MM.1S (cell line): ENCODE data around the gene HS6ST1.

ENCODE experiments used
- DNase-seq: peaks from one replicate; pipeline ENCODE4 v3.0.0-alpha.2; 2015
- H2AFZ ChIP-seq: fragments of 300-600 bp; sonication (generic); 2 replicates; pipeline ENCODE4 v1.6.0; 2016; ENCODE audit warnings: antibody characterized with exemption, low read length
- H3F3A ChIP-seq: fragments of 300-600 bp; sonication (generic); 2 replicates; pipeline ENCODE4 v1.6.1; 2016; ENCODE audit warnings: mild to moderate bottlenecking, antibody characterized with exemption, low read length, moderate library complexity, mixed read lengths; ENCODE audit not compliant: insufficient read depth
- H3K27ac ChIP-seq: fragments of 300-600 bp; sonication (generic); 2 replicates; pipeline ENCODE4 v1.5.1; 2016; ENCODE audit warnings: mild to moderate bottlenecking, low read length
- H3K27me3 ChIP-seq: fragments of 300-600 bp; sonication (generic); replicated peaks from 2 replicates; pipeline ENCODE4 v1.6.0; 2016; ENCODE audit warnings: low read length; ENCODE audit not compliant: insufficient read depth
- H3K36me3 ChIP-seq: fragments of 300-600 bp; sonication (generic); replicated peaks from 2 replicates; pipeline ENCODE4 v1.6.1; 2016; ENCODE audit warnings: mild to moderate bottlenecking, low read length, mixed read lengths; ENCODE audit not compliant: insufficient read depth
- H3K4me1 ChIP-seq: fragments of 300-600 bp; sonication (generic); 2 replicates; pipeline ENCODE4 v1.6.1; 2016; ENCODE audit warnings: low read length, mixed read lengths
- H3K4me2 ChIP-seq: fragments of 300-600 bp; sonication (generic); 2 replicates; pipeline ENCODE4 v1.6.0; 2016; ENCODE audit warnings: low read depth, low read length
- H3K4me3 ChIP-seq: fragments of 300-600 bp; sonication (generic); 2 replicates; pipeline ENCODE4 v1.5.1; 2016; ENCODE audit warnings: low read length, mixed read lengths
- H3K79me2 ChIP-seq: fragments of 300-600 bp; sonication (generic); 2 replicates; pipeline ENCODE4 v1.6.1; 2016; ENCODE audit warnings: mixed run types, low read length, mixed read lengths
- H3K9ac ChIP-seq: fragments of 300-600 bp; sonication (generic); 2 replicates; pipeline ENCODE4 v1.6.1; 2016; ENCODE audit warnings: low read length, mixed read lengths
- H3K9me2 ChIP-seq: fragments of 300-600 bp; sonication (generic); replicated peaks from 2 replicates; pipeline ENCODE4 v1.6.1; 2016; ENCODE audit warnings: mild to moderate bottlenecking, low read length, mixed read lengths; ENCODE audit not compliant: insufficient read depth
- H3K9me3 ChIP-seq: fragments of 300-600 bp; sonication (generic); replicated peaks from 2 replicates; pipeline ENCODE4 v1.6.1; 2016; ENCODE audit warnings: mild to moderate bottlenecking, low read length, mixed read lengths; ENCODE audit not compliant: insufficient read depth
- H4K20me1 ChIP-seq: fragments of 300-600 bp; sonication (generic); 2 replicates; pipeline ENCODE4 v1.6.1; 2016; ENCODE audit warnings: mild to moderate bottlenecking, low read length, moderate library complexity, mixed read lengths; ENCODE audit not compliant: insufficient read depth
- EZH2 ChIP-seq: fragments of 300-600 bp; sonication (generic); optimal IDR thresholded peaks from 2 replicates; pipeline ENCODE3; 2017; ENCODE audit warnings: low read depth, mild to moderate bottlenecking, antibody characterized with exemption, low read length, mixed read lengths
- EZH2phosphoT487 ChIP-seq: fragments of 300-600 bp; sonication (generic); IDR thresholded peaks from 2 replicates; pipeline ENCODE4 v1.6.1; 2018; ENCODE audit warnings: antibody characterized with exemption, low read length
- TF ChIP-seq, protein P1 (sequence below): fragments of 300-600 bp; sonication (generic); IDR thresholded peaks from 2 replicates; pipeline ENCODE4 v1.5.1; 2016; ENCODE audit warnings: antibody characterized with exemption, low read length, mixed read lengths

The HS6ST1 gene

DNA sequence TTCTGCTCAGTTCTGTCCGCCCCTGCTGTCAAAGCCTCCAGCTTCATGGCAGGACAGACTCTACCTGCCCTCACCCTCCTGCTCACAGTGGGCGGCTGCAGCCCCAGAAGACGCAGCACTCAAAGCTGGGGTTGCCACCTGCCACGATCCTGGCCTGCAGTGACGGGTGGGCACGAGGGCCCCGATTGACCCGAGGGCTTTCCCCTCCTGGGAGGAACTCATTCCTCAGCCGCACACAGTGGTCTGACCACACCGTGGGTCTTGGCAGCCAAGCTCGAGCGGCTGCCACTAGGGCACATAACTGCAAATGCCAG lies 47.1 kb downstream of the HS6ST1 start:
- no peak overlapping the region for H3K4me3 ChIP-seq
- no peak overlapping the region for H3K9ac ChIP-seq
- H3K4me1 ChIP-seq: no peaks in the 10 kb centered on the region
- H4K20me1 ChIP-seq: no peaks in the 10 kb centered on the region
- H3K9me2 ChIP-seq: no peaks in the 10 kb centered on the region
- no peak overlapping the region for H3K27ac ChIP-seq
- no peaks in the 10 kb centered on the region for H3F3A ChIP-seq
- no peak for TF ChIP-seq EZH2phosphoT487
- no peak for TF ChIP-seq EZH2
- TF ChIP-seq, protein P1, sequence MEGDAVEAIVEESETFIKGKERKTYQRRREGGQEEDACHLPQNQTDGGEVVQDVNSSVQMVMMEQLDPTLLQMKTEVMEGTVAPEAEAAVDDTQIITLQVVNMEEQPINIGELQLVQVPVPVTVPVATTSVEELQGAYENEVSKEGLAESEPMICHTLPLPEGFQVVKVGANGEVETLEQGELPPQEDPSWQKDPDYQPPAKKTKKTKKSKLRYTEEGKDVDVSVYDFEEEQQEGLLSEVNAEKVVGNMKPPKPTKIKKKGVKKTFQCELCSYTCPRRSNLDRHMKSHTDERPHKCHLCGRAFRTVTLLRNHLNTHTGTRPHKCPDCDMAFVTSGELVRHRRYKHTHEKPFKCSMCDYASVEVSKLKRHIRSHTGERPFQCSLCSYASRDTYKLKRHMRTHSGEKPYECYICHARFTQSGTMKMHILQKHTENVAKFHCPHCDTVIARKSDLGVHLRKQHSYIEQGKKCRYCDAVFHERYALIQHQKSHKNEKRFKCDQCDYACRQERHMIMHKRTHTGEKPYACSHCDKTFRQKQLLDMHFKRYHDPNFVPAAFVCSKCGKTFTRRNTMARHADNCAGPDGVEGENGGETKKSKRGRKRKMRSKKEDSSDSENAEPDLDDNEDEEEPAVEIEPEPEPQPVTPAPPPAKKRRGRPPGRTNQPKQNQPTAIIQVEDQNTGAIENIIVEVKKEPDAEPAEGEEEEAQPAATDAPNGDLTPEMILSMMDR: no peak
- H3K9me3 ChIP-seq: no peaks in the 10 kb centered on the region
- H3K27me3 ChIP-seq: no peaks in the 10 kb centered on the region
- peaks cover 27% of the 10 kb centered on the region for H3K79me2 ChIP-seq
- no peak for DNase-seq
- no peak overlapping the region for H3K4me2 ChIP-seq
- no peaks in the 10 kb centered on the region for H3K36me3 ChIP-seq
- no peak overlapping the region for H2AFZ ChIP-seq

DNA sequence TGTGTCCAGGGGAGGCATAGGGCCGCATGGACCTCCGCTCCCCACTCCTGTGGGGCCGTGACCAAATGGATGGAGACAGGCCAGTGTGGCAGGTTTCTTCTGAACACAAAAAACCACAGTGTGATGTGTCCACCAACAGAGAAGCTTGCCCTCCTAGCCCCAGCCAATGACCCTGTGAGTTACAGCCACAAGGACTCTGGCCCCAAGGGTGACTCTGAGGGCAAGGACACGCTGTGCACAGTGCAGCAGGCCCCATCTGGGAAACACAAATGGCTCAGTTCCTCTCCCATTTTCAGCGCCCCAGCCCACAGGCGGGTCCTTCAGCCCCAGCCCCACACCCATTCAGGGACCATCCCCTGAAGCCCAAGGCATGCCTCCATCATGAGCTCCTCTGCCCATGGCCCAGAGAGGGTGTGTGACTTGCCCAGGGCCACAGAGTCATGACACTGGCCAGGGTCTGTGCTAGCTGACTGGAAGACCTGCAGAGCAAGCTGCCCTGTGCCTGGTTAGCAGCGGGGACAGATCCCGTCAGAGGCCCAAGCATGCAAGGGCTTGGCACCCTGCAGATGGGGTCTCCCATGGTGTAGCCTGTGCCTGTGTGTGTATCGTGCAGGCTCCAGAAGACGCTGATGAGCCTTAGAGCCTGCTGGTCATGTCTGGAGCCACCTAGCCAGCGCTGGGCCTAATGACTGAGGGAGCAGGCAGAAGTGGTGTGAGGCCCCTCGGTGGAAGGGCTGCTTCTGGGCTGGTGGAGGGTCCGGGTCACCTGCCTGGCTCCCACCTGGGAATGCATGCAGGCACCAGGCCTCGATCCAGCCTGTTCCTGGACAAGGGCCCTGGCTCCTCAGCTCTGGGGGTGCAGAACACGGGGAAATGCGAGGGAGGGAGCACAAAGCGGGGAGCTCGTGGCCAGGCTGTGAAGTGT lies 47.7 kb downstream of the HS6ST1 start:
- DNase-seq: no peak
- H4K20me1 ChIP-seq: no peaks in the 10 kb centered on the region
- no peak overlapping the region for H3K4me2 ChIP-seq

DNA sequence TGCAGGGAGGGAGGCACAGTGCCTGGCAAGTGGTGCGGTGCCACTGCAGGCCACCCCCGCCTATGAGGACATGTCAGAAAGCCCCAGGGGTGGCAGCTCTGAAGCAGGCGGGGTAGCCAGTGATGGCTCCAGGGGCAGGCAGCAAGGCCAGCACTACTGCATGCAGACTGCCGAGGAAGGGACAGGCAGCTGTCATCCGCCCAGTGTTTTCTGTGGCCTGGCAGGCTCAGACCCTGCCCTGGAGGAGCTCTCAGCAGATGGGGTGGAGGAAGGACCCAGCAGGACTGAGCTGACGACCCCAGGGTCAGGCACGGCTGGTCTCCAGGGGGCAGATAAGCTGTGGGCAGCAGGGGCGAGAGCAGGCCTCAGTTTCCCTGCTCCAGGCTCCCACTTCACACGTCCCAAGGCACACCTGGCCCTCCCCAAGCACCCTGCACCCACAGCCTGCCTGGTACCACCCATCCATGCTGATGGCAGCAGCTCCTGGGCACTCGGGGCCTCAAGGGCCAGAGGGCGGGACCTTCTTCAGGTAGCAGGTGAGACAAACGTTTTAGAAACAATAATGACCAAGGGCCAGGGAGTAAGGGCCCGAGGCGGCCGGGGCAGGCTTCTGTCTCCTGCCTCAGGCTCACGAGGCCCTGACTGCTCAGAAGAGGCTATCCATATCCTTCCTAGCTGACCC lies 48.5 kb downstream of the HS6ST1 start:
- H4K20me1 ChIP-seq: no peaks in the 10 kb centered on the region
- no peak overlapping the region for H2AFZ ChIP-seq
- TF ChIP-seq EZH2 (no peak), EZH2phosphoT487 (no peak)
- TF ChIP-seq, protein P1: no peak
- no peaks in the 10 kb centered on the region for H3F3A ChIP-seq
- H3K4me1 ChIP-seq: no peaks in the 10 kb centered on the region
- H3K4me3 ChIP-seq: no peak overlapping the region
- H3K9me3 ChIP-seq: no peaks in the 10 kb centered on the region
- no peak for DNase-seq
- no peak overlapping the region for H3K4me2 ChIP-seq
- no peaks in the 10 kb centered on the region for H3K27me3 ChIP-seq
- no peak overlapping the region for H3K27ac ChIP-seq
- no peak overlapping the region for H3K9ac ChIP-seq
- H3K36me3 ChIP-seq: no peaks in the 10 kb centered on the region
- H3K79me2 ChIP-seq: peaks cover 21% of the 10 kb centered on the region; the same call in 1 of the 2 replicates
- no peaks in the 10 kb centered on the region for H3K9me2 ChIP-seq

More for the DNA sequence above, 47.7 kb downstream of the HS6ST1 start:
- no peaks in the 10 kb centered on the region for H3F3A ChIP-seq
- no peaks in the 10 kb centered on the region for H3K4me1 ChIP-seq
- H3K9me3 ChIP-seq: no peaks in the 10 kb centered on the region
- H3K9ac ChIP-seq: no peak overlapping the region
- no peaks in the 10 kb centered on the region for H3K9me2 ChIP-seq
- no peaks in the 10 kb centered on the region for H3K36me3 ChIP-seq
- H3K4me3 ChIP-seq: no peak overlapping the region
- no peak overlapping the region for H2AFZ ChIP-seq
- TF ChIP-seq EZH2phosphoT487: no peak
- no peak for TF ChIP-seq EZH2
- TF ChIP-seq, protein P1: no peak
- no peak overlapping the region for H3K27ac ChIP-seq
- H3K79me2 ChIP-seq: peaks cover 27% of the 10 kb centered on the region
- H3K27me3 ChIP-seq: no peaks in the 10 kb centered on the region
